ENCODE results near the gene SUPT3H. TPM values are rescaled to one million over a fixed set of nuclear protein-coding genes. Genes with fewer than 3 reads are reported as not detected.

The SUPT3H gene
- total and polyA plus RNA-seq, 2 donors (not counting 1 experiment from before 2014, with no cell fraction given): 5.5 to 12.4 TPM

GRCh38 chr6:45171380-45171779 is 206.4 kb downstream of the SUPT3H start:
- H3K4me1 ChIP-seq (ENCODE audit: control insufficient read depth in 2 of 2, insufficient read depth in 2 of 2, low read length in 2 of 2): no peaks in the 10 kb centered on the region
- ChIA-PET CTCF (no interaction called here), POLR2A (no interaction called here)
- H3K4me1 Mint-ChIP-seq: no peaks in the 10 kb centered on the region
- H3K9ac ChIP-seq (ENCODE audit: low read length): no peak overlapping the region
- H3K27me3 Mint-ChIP-seq: no peaks in the 10 kb centered on the region
- H3K4me3 ChIP-seq (ENCODE audit: control extremely low read depth in 1 of 5, extremely low read depth in 1 of 5, insufficient read depth in 1 of 5, low read depth in 2 of 5, low read length in 4 of 5): no peak overlapping the region
- no peaks in the 10 kb centered on the region for H3K79me2 ChIP-seq (ENCODE audit: control insufficient read depth, insufficient read depth, low read length)
- H3K4me2 ChIP-seq (replicated peaks; ENCODE audit: low read depth, low read length, poor library complexity, severe bottlenecking): no peak overlapping the region
- H3K9me3 ChIP-seq (ENCODE audit: control extremely low read depth in 1 of 3, control insufficient read depth in 2 of 3, insufficient read depth in 1 of 3, low read length in 2 of 3): no peaks in the 10 kb centered on the region
- H3K36me3 ChIP-seq (replicated peaks in 1 of 2; ENCODE audit: control extremely low read depth in 1 of 2, control insufficient read depth in 1 of 2, extremely low read depth in 1 of 2, insufficient read depth in 2 of 2, low read length in 1 of 2): no peaks in the 10 kb centered on the region
- no peak overlapping the region for H3K27ac Mint-ChIP-seq
- H2AFZ ChIP-seq (ENCODE audit: insufficient read depth, low read depth, low read length, poor library complexity, severe bottlenecking): no peak overlapping the region
- intact Hi-C loops (cut with micrococcal nuclease): no loop called here
- no peak for TF ChIP-seq CTCF (IDR thresholded peaks at IDR 0.05)
- no peak for TF ChIP-seq EZH2 (IDR thresholded peaks at IDR 0.05; ENCODE audit: borderline replicate concordance, insufficient read depth, low read depth, low read length, poor library complexity, severe bottlenecking)
- no peaks in the 10 kb centered on the region for H3K9me3 Mint-ChIP-seq (ENCODE audit: insufficient read depth)
- H3K27me3 ChIP-seq (replicated peaks in 1 of 4; ENCODE audit: control extremely low read depth in 1 of 4, control insufficient read depth in 3 of 4, insufficient read depth in 4 of 4, low read length in 3 of 4): no peaks in the 10 kb centered on the region
- H3K27ac ChIP-seq (ENCODE audit: low read length in 2 of 2): no peak overlapping the region
- DNase-seq (no peak), ATAC-seq (ENCODE audit: low read depth) (no peak)
- H3K4me3 Mint-ChIP-seq: no peak overlapping the region
- WGBS (ENCODE audit: insufficient coverage): no CpG with 5 or more reads among the region's 1 CpG
- no peaks in the 10 kb centered on the region for H4K20me1 ChIP-seq (ENCODE audit: control insufficient read depth, insufficient read depth, low read length, poor library complexity, severe bottlenecking)

GRCh38 chr6:45170309-45170708 is 207.4 kb downstream of the SUPT3H start:
- no peak overlapping the region for H3K27ac Mint-ChIP-seq
- DNase-seq (no peak), ATAC-seq (ENCODE audit: low read depth) (no peak)
- CTCF ChIA-PET: no interaction called here
- Histone ChIP-seq H3K4me1 (ENCODE audit: control insufficient read depth in 2 of 2, insufficient read depth in 2 of 2, low read length in 2 of 2) (no peaks in the 10 kb centered on the region), H3K36me3 (replicated peaks in 1 of 2; ENCODE audit: control extremely low read depth in 1 of 2, control insufficient read depth in 1 of 2, extremely low read depth in 1 of 2, insufficient read depth in 2 of 2, low read length in 1 of 2) (no peaks in the 10 kb centered on the region), H3K4me3 (ENCODE audit: control extremely low read depth in 1 of 5, extremely low read depth in 1 of 5, insufficient read depth in 1 of 5, low read depth in 2 of 5, low read length in 4 of 5) (no peak overlapping the region), H3K27ac (ENCODE audit: low read length in 2 of 2) (no peak overlapping the region), H3K9me3 (ENCODE audit: control extremely low read depth in 1 of 3, control insufficient read depth in 2 of 3, insufficient read depth in 1 of 3, low read length in 2 of 3) (no peaks in the 10 kb centered on the region), H3K27me3 (replicated peaks in 1 of 4; ENCODE audit: control extremely low read depth in 1 of 4, control insufficient read depth in 3 of 4, insufficient read depth in 4 of 4, low read length in 3 of 4) (no peaks in the 10 kb centered on the region), H2AFZ (ENCODE audit: insufficient read depth, low read depth, low read length, poor library complexity, severe bottlenecking) (no peak overlapping the region), H3K9ac (ENCODE audit: low read length) (no peak overlapping the region), H3K79me2 (ENCODE audit: control insufficient read depth, insufficient read depth, low read length) (no peaks in the 10 kb centered on the region), H3K4me2 (replicated peaks; ENCODE audit: low read depth, low read length, poor library complexity, severe bottlenecking) (no peak overlapping the region), H4K20me1 (ENCODE audit: control insufficient read depth, insufficient read depth, low read length, poor library complexity, severe bottlenecking) (no peaks in the 10 kb centered on the region)
- no CpG with 5 or more reads among the region's 2 CpGs for WGBS (ENCODE audit: insufficient coverage)
- no peaks in the 10 kb centered on the region for H3K9me3 Mint-ChIP-seq (ENCODE audit: insufficient read depth)
- intact Hi-C loops (cut with micrococcal nuclease): no loop called here
- POLR2A ChIA-PET: no interaction called here
- TF ChIP-seq EZH2 (IDR thresholded peaks at IDR 0.05; ENCODE audit: borderline replicate concordance, insufficient read depth, low read depth, low read length, poor library complexity, severe bottlenecking) (no peak), CTCF (IDR thresholded peaks at IDR 0.05) (no peak)
- H3K27me3 Mint-ChIP-seq: no peaks in the 10 kb centered on the region
- no peak overlapping the region for H3K4me3 Mint-ChIP-seq
- no peaks in the 10 kb centered on the region for H3K4me1 Mint-ChIP-seq

Measured in B cell (primary cell).